ENCODE results near the gene REEP2. TPM values are rescaled to one million over a fixed set of nuclear protein-coding genes. Genes with fewer than 3 reads are reported as not detected.

Gene REEP2
- total RNA-seq, 1 donor from 2014 or later: 71.0 TPM

Small RNAs within 50 kb of the gene (small RNA-seq; reads per million reads assigned to genes)
- gene AC113403.1: not detected

Other genes starting within 250 kb of the REEP2 start
- 29.8 TPM for gene CDC23, start 225.7 kb upstream of the REEP2 start, total RNA-seq
- gene GFRA3, start 164.4 kb upstream of the REEP2 start, total RNA-seq: 0.16 TPM
- 2.3 TPM for gene CDC25C, start 107.3 kb upstream of the REEP2 start, total RNA-seq
- gene FAM53C, start 100.8 kb upstream of the REEP2 start, total RNA-seq: 26.4 TPM
- gene KDM3B, start 86.4 kb upstream of the REEP2 start, total RNA-seq: 84.1 TPM
- gene EGR1, start 26.4 kb downstream of the REEP2 start, total RNA-seq: 2.8 TPM
- 63.3 TPM for gene ETF1, start 104.2 kb downstream of the REEP2 start, total RNA-seq
- gene HSPA9, start 136.3 kb downstream of the REEP2 start, total RNA-seq: 206 TPM